ENCODE data around the gene PDIA4.
"Not testable (repeated sequence)": the region's sequence is repeated elsewhere in the genome, so short reads cannot be mapped to it uniquely, and the experiment has no call there.

The PDIA4 gene

GRCh38 chr7:148979827-148980226, 48.5 kb downstream of the PDIA4 start:
- no peak overlapping the region for H3K4me3 ChIP-seq (ENCODE audit: low read length)
- TF ChIP-seq ZNF274 (IDR thresholded peaks at IDR 0.05; ENCODE audit: low read depth, low read length) = no peak

- not testable (repeated sequence) for H3K4me3 ChIP-seq (ENCODE audit: low read length)
These were observed 49.2 kb downstream of the PDIA4 start for GRCh38 chr7:148979072-148979471.

GRCh38 chr7:148978091-148978490, 50.2 kb downstream of the PDIA4 start:
- TF ChIP-seq ZNF274 (IDR thresholded peaks at IDR 0.05; ENCODE audit: low read depth, low read length) = no peak
- H3K4me3 ChIP-seq (ENCODE audit: low read length) = no peak overlapping the region

GRCh38 chr7:148975896-148976295, 52.4 kb downstream of the PDIA4 start:
- TF ChIP-seq ZNF274 (IDR thresholded peaks at IDR 0.05; ENCODE audit: low read depth, low read length) = no peak
- H3K4me3 ChIP-seq (ENCODE audit: low read length) = no peak overlapping the region

GRCh38 chr7:148973256-148973655, 55.0 kb downstream of the PDIA4 start:
- TF ChIP-seq ZNF274 (IDR thresholded peaks at IDR 0.05; ENCODE audit: low read depth, low read length) = no peak

GRCh38 chr7:148972375-148972774, 55.9 kb downstream of the PDIA4 start:
- no peak for TF ChIP-seq ZNF274 (IDR thresholded peaks at IDR 0.05; ENCODE audit: low read depth, low read length)
- no peak overlapping the region for H3K4me3 ChIP-seq (ENCODE audit: low read length)

More at GRCh38 chr7:148973256-148973655, 55.0 kb downstream of the PDIA4 start:
- no peak overlapping the region for H3K4me3 ChIP-seq (ENCODE audit: low read length)

GRCh38 chr7:148967602-148968001, 60.7 kb downstream of the PDIA4 start:
- no peak overlapping the region for H3K4me3 ChIP-seq (ENCODE audit: low read length)
- TF ChIP-seq ZNF274 (IDR thresholded peaks at IDR 0.05; ENCODE audit: low read depth, low read length) = no peak

- H3K4me3 ChIP-seq (ENCODE audit: low read length) = no peak overlapping the region
- TF ChIP-seq ZNF274 (IDR thresholded peaks at IDR 0.05; ENCODE audit: low read depth, low read length) = no peak
These were observed 61.3 kb downstream of the PDIA4 start for GRCh38 chr7:148967032-148967372.

- H3K4me3 ChIP-seq (ENCODE audit: low read length) = no peak overlapping the region
- no peak for TF ChIP-seq ZNF274 (IDR thresholded peaks at IDR 0.05; ENCODE audit: low read depth, low read length)
These were observed 63.6 kb downstream of the PDIA4 start for GRCh38 chr7:148964483-148965267.

GRCh38 chr7:148963583-148964482, 64.5 kb downstream of the PDIA4 start:
- H3K4me3 ChIP-seq (ENCODE audit: low read length) = peak overlapping the region; percentile 13; the same call in 1 of the 2 replicates
- no peak for TF ChIP-seq ZNF274 (IDR thresholded peaks at IDR 0.05; ENCODE audit: low read depth, low read length)

GRCh38 chr7:148962823-148963582, 65.3 kb downstream of the PDIA4 start:
- no peak for TF ChIP-seq ZNF274 (IDR thresholded peaks at IDR 0.05; ENCODE audit: low read depth, low read length)
- H3K4me3 ChIP-seq (ENCODE audit: low read length) = peak overlapping the region; percentile 65

- H3K4me3 ChIP-seq (ENCODE audit: low read length) = peak overlapping the region; percentile 65
- TF ChIP-seq ZNF274 (IDR thresholded peaks at IDR 0.05; ENCODE audit: low read depth, low read length) = no peak
These were observed 65.9 kb downstream of the PDIA4 start for GRCh38 chr7:148962440-148962822.

- TF ChIP-seq ZNF274 (IDR thresholded peaks at IDR 0.05; ENCODE audit: low read depth, low read length) = no peak
- H3K4me3 ChIP-seq (ENCODE audit: low read length) = no peak overlapping the region
These were observed 68.6 kb downstream of the PDIA4 start for GRCh38 chr7:148959726-148960125.

GRCh38 chr7:148958061-148958460, 70.2 kb downstream of the PDIA4 start:
- TF ChIP-seq ZNF274 (IDR thresholded peaks at IDR 0.05; ENCODE audit: low read depth, low read length) = no peak

More at GRCh38 chr7:148958061-148958460, 70.2 kb downstream of the PDIA4 start:
- H3K4me3 ChIP-seq (ENCODE audit: low read length) = no peak overlapping the region

Measured in GM08714 (cell line).